Measurements from ENCODE around the gene MAEL.

Gene MAEL

GRCh38 chr1:166999075-166999474 is 10.0 kb downstream of the MAEL start:
- TF ChIP-seq, protein P1, sequence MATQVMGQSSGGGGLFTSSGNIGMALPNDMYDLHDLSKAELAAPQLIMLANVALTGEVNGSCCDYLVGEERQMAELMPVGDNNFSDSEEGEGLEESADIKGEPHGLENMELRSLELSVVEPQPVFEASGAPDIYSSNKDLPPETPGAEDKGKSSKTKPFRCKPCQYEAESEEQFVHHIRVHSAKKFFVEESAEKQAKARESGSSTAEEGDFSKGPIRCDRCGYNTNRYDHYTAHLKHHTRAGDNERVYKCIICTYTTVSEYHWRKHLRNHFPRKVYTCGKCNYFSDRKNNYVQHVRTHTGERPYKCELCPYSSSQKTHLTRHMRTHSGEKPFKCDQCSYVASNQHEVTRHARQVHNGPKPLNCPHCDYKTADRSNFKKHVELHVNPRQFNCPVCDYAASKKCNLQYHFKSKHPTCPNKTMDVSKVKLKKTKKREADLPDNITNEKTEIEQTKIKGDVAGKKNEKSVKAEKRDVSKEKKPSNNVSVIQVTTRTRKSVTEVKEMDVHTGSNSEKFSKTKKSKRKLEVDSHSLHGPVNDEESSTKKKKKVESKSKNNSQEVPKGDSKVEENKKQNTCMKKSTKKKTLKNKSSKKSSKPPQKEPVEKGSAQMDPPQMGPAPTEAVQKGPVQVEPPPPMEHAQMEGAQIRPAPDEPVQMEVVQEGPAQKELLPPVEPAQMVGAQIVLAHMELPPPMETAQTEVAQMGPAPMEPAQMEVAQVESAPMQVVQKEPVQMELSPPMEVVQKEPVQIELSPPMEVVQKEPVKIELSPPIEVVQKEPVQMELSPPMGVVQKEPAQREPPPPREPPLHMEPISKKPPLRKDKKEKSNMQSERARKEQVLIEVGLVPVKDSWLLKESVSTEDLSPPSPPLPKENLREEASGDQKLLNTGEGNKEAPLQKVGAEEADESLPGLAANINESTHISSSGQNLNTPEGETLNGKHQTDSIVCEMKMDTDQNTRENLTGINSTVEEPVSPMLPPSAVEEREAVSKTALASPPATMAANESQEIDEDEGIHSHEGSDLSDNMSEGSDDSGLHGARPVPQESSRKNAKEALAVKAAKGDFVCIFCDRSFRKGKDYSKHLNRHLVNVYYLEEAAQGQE (IDR thresholded peaks at IDR 0.05; ENCODE audit: insufficient read depth in 1 of 2, low read depth in 2 of 2, low read length in 2 of 2) = no peak
- no peak for TF ChIP-seq SIN3A (IDR thresholded peaks at IDR 0.05; ENCODE audit: borderline replicate concordance, insufficient read depth, low read length)
- no peak for TF ChIP-seq FOXP2 (optimal IDR thresholded peaks at IDR 0.05; ENCODE audit: borderline replicate concordance, extremely low read depth, extremely low read length, insufficient read depth)
- TF ChIP-seq TAF1 (IDR thresholded peaks at IDR 0.05; ENCODE audit: borderline replicate concordance, insufficient read depth, low read length) = no peak
- no peak for TF ChIP-seq POLR2AphosphoS5 (IDR thresholded peaks at IDR 0.05; ENCODE audit: low read depth, low read length)

DNA sequence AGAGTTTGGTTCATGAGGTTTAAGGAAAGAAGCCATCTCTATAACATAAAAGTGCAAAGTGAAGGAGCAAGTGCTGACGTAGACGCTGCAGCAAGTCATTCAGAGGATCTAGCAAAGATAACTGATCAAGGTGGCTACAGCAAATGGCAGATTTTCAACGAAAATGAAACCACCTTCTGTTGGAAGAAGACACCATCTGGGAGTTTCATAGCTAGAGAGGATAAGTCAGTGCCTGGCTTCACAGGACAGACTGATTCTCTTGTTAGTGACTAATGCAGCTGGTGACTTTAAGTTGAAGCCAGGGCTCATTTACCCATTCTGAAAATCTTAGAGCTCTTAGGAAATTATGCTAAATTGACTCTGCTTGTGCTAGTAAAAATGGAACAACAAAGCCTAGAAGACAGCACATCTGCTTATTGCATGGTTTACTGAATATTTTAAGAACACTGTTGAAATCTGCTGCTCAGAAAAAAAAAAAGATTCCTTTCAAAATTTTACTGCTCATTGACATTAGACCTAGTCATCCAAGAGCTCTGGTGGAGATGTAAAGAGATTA is 10.5 kb downstream of the MAEL start:
- TF ChIP-seq, protein P1 (IDR thresholded peaks at IDR 0.05; ENCODE audit: insufficient read depth in 1 of 2, low read depth in 2 of 2, low read length in 2 of 2) = no peak
- no peak for TF ChIP-seq TAF1 (IDR thresholded peaks at IDR 0.05; ENCODE audit: borderline replicate concordance, insufficient read depth, low read length)
- no peak for TF ChIP-seq FOXP2 (optimal IDR thresholded peaks at IDR 0.05; ENCODE audit: borderline replicate concordance, extremely low read depth, extremely low read length, insufficient read depth)
- TF ChIP-seq POLR2AphosphoS5 (IDR thresholded peaks at IDR 0.05; ENCODE audit: low read depth, low read length) = no peak
- no peak for TF ChIP-seq SIN3A (IDR thresholded peaks at IDR 0.05; ENCODE audit: borderline replicate concordance, insufficient read depth, low read length)

DNA sequence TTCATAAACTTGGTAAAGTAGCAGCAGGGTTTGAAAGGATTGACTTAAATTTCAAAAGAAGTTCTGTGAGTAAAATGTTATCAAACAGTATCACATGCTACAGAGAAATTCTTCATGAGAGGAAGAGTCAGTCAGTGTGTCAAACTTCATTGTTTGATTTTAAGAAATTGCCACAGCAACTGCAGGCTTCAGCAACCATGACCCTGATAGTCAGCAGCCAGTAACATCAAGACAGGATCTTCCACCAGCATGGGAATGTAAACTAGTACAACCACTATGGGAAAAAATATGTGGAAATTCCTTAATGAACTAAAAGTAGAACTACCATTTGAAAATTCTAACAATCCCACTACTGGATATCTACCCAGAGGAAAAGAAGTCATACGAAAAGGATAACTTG is 11.5 kb downstream of the MAEL start:
- TF ChIP-seq, protein P1 (IDR thresholded peaks at IDR 0.05; ENCODE audit: insufficient read depth in 1 of 2, low read depth in 2 of 2, low read length in 2 of 2) = no peak

- no peak for TF ChIP-seq FOXP2 (optimal IDR thresholded peaks at IDR 0.05; ENCODE audit: borderline replicate concordance, extremely low read depth, extremely low read length, insufficient read depth)
- TF ChIP-seq POLR2AphosphoS5 (IDR thresholded peaks at IDR 0.05; ENCODE audit: low read depth, low read length) = no peak
- TF ChIP-seq, protein P1 (IDR thresholded peaks at IDR 0.05; ENCODE audit: insufficient read depth in 1 of 2, low read depth in 2 of 2, low read length in 2 of 2) = no peak
These were observed 13.3 kb downstream of the MAEL start for GRCh38 chr1:167002354-167002753.

DNA sequence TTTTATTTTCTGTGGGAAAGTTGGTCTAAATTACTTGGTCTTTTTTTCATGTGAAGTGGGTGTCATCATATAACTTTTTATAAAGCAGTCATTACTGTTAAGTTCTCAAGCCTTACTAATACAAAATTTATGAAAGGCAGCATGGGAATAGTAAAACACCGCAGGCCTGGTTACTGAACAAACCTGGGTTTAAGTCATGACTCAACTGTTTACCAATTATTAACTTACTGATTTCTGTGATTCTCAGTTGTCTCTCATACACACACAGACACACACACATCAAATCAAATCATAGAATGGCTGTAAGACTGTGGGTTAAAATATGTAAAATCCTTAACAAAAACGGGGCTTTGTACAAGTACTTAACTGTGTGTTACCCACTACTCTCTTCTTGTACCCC is 14.6 kb downstream of the MAEL start:
- TF ChIP-seq TAF1 (IDR thresholded peaks at IDR 0.05; ENCODE audit: borderline replicate concordance, insufficient read depth, low read length) (no peak), FOXP2 (optimal IDR thresholded peaks at IDR 0.05; ENCODE audit: borderline replicate concordance, extremely low read depth, extremely low read length, insufficient read depth) (no peak), POLR2AphosphoS5 (IDR thresholded peaks at IDR 0.05; ENCODE audit: low read depth, low read length) (no peak), SIN3A (IDR thresholded peaks at IDR 0.05; ENCODE audit: borderline replicate concordance, insufficient read depth, low read length) (no peak)
- TF ChIP-seq, protein P1 (IDR thresholded peaks at IDR 0.05; ENCODE audit: insufficient read depth in 1 of 2, low read depth in 2 of 2, low read length in 2 of 2) = no peak

Measured in PFSK-1 (cell line).